Coronary artery (tissue), 2 donors: ENCODE measurements around the gene GBP7.

ENCODE experiments used
- DNase-seq: peaks from one replicate; pipeline ENCODE4 v3.0.0-alpha.2; 2017; ENCODE audit warnings: low spot score
- H3K27ac ChIP-seq, 2 donors: fragments of 200-600 bp; sonication (generic); one replicate each; pipeline ENCODE4 v1.5.1; 2016 to 2019
- H3K4me3 ChIP-seq: fragments of 200-600 bp; sonication (generic); 2 replicates; pipeline ENCODE4 v1.5.1; 2016; ENCODE audit warnings: mild to moderate bottlenecking, moderate library complexity
- TF ChIP-seq, protein P1 (sequence below): fragments of 200-600 bp; sonication (generic); IDR thresholded peaks from one replicate; pipeline ENCODE4 v1.5.1; 2019; ENCODE audit warnings: antibody characterized with exemption

The GBP7 gene

DNA sequence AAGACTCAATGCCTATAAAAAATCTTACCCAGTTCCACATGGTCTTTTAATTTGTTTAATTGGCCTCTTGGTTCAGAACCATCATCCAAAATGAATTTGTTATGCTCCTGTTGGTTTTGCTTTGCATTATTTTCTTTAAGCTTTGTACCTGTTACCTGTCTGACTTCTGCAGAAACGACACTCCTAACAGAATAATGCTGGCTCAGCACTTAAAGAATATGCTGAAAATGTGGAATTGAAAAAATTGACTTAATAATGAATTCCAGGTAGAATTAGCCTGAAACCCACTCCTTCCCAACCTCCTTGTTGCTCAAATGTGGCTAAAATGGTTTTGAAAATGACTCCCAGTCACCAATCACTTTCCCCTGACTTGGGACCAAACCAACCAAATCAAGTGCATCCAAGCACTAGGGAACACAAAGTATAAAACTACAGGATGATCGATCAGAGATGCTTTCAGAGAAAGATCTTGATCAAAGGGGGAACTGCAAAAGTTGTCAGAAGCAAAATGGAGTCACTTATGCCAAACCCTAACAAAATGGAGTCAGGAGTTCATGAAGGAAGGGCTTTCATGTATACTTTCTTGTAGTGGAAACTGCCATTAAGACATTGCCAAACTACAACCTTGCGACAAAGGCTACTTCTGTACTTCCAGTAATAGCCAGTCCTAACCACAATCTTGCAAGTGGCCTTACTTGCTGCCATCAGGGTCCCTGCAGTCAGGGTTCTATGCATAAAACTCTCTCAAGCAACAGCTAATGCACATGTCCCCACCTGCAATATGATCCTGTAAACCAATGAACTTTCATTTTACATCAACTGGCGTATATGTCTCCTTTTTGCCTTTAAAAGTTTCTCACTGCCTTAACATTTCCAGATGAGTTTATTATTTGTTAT, 5.4 kb downstream of the GBP7 start:
- no peak overlapping the region for H3K27ac ChIP-seq
- DNase-seq = no peak
- no peak overlapping the region for H3K4me3 ChIP-seq
- TF ChIP-seq, protein P1, sequence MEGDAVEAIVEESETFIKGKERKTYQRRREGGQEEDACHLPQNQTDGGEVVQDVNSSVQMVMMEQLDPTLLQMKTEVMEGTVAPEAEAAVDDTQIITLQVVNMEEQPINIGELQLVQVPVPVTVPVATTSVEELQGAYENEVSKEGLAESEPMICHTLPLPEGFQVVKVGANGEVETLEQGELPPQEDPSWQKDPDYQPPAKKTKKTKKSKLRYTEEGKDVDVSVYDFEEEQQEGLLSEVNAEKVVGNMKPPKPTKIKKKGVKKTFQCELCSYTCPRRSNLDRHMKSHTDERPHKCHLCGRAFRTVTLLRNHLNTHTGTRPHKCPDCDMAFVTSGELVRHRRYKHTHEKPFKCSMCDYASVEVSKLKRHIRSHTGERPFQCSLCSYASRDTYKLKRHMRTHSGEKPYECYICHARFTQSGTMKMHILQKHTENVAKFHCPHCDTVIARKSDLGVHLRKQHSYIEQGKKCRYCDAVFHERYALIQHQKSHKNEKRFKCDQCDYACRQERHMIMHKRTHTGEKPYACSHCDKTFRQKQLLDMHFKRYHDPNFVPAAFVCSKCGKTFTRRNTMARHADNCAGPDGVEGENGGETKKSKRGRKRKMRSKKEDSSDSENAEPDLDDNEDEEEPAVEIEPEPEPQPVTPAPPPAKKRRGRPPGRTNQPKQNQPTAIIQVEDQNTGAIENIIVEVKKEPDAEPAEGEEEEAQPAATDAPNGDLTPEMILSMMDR = no peak

GRCh38 chr1:89169166-89169565, 6.6 kb downstream of the GBP7 start:
- no peak overlapping the region for H3K4me3 ChIP-seq
- H3K27ac ChIP-seq = no peak overlapping the region
- no peak for DNase-seq
- TF ChIP-seq, protein P1 = no peak

- TF ChIP-seq, protein P1 = no peak
- Histone ChIP-seq H3K27ac (no peak overlapping the region), H3K4me3 (no peak overlapping the region)
- DNase-seq = no peak
These were observed 8.1 kb downstream of the GBP7 start for GRCh38 chr1:89167590-89168230.

DNA sequence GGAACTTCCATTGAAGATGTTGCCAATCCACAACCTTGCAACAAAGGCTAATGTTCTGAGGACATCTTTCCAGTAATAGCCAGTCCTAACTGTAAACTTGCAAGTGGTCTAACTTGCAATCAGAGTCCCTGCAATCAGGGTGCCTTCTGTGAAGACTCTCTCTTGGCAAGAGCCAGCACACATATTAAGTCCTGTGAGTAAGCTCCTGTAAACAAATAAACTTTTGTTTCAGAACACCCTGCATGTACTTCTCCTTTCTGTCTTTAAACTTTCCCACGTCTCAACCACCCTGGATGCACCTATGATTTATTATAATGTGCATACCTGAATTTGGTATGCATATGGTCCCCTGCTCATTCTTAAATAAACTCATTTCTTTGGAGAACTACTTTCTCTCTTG, 9.1 kb downstream of the GBP7 start:
- TF ChIP-seq, protein P1 = no peak
- Histone ChIP-seq H3K4me3 (no peak overlapping the region), H3K27ac (no peak overlapping the region)
- no peak for DNase-seq

DNA sequence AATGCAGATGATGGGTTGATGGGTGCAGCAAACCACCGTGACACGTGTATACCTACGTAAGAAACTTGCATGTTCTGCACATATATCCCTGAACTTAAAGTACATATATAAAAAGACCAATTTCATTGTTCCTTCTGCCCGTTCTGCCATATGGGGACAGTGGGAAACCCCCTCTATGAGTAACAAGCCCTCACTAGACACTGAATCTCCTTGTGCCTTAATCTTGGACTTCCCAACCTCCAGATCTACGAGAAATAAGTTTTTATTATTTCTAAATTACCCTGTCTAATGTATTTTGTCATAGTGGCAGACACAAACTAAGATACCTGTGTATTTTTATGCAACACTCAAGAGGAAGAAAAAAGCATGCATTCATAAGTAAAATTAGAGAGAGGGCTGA, 10.0 kb downstream of the GBP7 start:
- DNase-seq = no peak
- H3K4me3 ChIP-seq = no peak overlapping the region
- H3K27ac ChIP-seq = no peak overlapping the region
- TF ChIP-seq, protein P1 = no peak

GRCh38 chr1:89151047-89151446, 24.8 kb downstream of the GBP7 start:
- H3K4me3 ChIP-seq = no peak overlapping the region
- TF ChIP-seq, protein P1 = no peak
- no peak overlapping the region for H3K27ac ChIP-seq
- no peak for DNase-seq

- no peak for DNase-seq
- H3K27ac ChIP-seq = no peak overlapping the region
- TF ChIP-seq, protein P1 = no peak
- H3K4me3 ChIP-seq = no peak overlapping the region
These were observed 25.8 kb downstream of the GBP7 start for GRCh38 chr1:89149976-89150375.
